Measurements from ENCODE around the gene MYOC. TPM values are rescaled to one million over a fixed set of nuclear protein-coding genes. Genes with fewer than 3 reads are reported as not detected.
"Not testable (repeated sequence)": the region's sequence is repeated elsewhere in the genome, so short reads cannot be mapped to it uniquely, and the experiment has no call there.

The MYOC gene
- total RNA-seq, 1 donor, result not detected

DNA sequence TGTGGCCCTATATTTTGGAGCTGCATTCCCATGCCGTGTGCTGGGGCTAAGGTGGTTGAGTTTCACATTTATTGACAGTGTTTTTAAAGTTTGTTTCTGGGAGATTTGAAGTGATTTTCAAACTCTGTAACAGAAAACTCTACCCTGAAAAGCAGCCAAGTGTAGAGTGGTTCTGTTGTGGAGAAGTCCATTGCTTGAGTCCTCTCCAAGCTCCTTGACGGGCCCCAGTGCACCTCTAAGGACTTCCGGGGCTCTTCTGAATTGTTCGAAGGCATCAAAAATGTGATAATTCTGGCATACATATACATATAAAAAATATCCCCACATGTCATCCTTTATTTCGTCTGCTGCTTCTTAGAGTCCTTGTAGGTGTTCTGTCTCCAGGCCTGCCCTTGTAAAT is 25.5 kb downstream of the MYOC start:
- H3K4me3 ChIP-seq (ENCODE audit: low read depth, low read length), result no peak overlapping the region
- TF ChIP-seq, protein P1, sequence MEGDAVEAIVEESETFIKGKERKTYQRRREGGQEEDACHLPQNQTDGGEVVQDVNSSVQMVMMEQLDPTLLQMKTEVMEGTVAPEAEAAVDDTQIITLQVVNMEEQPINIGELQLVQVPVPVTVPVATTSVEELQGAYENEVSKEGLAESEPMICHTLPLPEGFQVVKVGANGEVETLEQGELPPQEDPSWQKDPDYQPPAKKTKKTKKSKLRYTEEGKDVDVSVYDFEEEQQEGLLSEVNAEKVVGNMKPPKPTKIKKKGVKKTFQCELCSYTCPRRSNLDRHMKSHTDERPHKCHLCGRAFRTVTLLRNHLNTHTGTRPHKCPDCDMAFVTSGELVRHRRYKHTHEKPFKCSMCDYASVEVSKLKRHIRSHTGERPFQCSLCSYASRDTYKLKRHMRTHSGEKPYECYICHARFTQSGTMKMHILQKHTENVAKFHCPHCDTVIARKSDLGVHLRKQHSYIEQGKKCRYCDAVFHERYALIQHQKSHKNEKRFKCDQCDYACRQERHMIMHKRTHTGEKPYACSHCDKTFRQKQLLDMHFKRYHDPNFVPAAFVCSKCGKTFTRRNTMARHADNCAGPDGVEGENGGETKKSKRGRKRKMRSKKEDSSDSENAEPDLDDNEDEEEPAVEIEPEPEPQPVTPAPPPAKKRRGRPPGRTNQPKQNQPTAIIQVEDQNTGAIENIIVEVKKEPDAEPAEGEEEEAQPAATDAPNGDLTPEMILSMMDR (IDR thresholded peaks at IDR 0.05; ENCODE audit: insufficient read depth, low read depth, low read length), result no peak
- no peak for DNase-seq (ENCODE audit: low read depth)

DNA sequence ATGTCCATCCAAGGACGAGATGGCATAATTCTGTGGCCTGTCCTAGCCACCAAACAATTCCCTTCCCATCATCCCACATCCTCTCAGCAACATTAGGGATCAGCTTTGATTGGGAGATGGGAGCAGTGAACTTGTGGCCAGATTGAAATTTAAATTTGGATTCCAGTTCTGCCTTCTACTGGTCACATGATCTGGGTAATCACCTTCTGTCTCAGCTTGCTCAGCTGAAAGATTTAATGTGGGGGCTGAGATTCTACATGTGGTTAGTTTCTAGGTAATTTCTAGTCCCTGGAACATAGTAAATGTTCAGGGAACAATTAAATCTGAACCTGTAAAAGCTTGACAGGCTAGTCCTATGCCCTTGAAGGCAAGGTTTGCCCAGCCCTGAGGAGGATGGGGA is 27.3 kb downstream of the MYOC start:
- TF ChIP-seq, protein P1 (IDR thresholded peaks at IDR 0.05; ENCODE audit: insufficient read depth, low read depth, low read length), result no peak
- DNase-seq (ENCODE audit: low read depth), result no peak
- no peak overlapping the region for H3K4me3 ChIP-seq (ENCODE audit: low read depth, low read length)

DNA sequence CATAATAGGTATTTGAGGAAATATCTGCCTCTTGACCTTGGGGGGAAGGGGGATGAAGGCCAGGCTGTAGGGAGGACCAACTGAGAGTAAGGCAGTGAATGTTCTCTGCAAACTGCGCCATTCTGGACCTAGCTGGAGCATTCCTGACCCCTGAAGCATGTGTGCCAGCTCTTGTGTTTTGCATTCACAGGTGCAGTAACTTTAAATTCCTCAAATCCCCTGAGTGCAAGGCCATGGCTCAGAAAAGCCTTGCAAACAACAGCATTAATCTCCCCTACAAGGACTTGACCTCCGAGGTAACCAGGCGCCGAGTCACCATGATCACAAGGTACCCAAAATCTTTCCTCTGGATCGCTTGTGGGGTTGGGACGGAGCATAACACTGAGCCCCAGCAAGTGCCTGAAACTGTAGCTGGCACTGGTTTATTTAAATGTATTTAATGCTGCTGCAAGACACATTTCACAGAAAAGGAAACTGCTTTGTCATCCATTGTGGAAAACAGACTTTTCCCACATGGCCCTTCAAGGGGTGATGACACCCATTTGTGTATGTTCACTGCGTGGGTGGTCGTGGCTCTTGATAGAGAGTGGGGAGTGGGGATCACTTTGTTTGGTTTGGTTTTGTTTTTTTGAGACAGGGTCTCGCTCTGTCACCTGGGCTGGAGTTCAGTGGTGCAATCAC is 28.7 kb downstream of the MYOC start:
- no peak for DNase-seq (ENCODE audit: low read depth)
- TF ChIP-seq, protein P1 (IDR thresholded peaks at IDR 0.05; ENCODE audit: insufficient read depth, low read depth, low read length), result no peak
- H3K4me3 ChIP-seq (ENCODE audit: low read depth, low read length), result no peak overlapping the region

DNA sequence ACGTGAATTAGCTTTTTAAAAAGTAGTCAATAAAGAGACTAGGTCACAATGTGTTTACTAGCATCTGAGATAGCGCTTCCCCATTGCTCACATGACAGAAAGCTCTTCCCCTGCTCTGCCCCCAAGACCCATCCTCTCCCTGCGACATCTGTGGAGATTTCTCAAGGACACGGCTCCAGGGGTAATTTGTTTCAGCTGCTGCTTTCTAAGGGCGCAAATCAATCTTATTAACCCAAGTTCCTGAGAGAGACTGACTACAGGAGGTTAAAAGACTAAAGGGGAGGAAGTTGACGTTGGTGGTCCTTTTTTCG is 30.4 kb downstream of the MYOC start, which contains the start of gene MYOCOS:
TSS of gene MYOCOS (plus strand) at position 92 of the 311 bp plus-strand sequence. CDS start 1,641 bp downstream, outside the sequence.
- no peak within 1 kb of the TSS for H3K4me3 ChIP-seq (ENCODE audit: low read depth, low read length)
- DNase-seq (ENCODE audit: low read depth), result no peak
- TF ChIP-seq, protein P1 (IDR thresholded peaks at IDR 0.05; ENCODE audit: insufficient read depth, low read depth, low read length), result no peak

DNA sequence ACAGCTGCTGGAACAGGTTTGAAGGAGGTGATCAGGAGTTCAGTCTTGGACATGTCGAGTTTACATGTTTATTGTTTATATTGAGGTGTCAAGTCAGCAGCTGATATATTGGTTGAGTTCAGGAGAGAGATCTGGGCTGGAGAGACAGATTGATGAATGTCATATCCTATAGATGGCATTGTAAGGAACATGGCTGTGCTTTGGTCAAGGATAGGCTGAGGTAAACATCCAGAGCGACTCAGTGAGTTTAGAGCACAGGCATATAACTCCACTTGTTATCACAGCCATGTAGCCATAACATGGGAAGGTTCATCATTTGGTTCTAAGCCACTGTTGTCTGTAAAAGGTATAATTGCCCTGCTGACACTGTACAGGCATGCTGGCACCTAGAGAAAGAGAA is 35.9 kb downstream of the MYOC start:
- H3K4me3 ChIP-seq (ENCODE audit: low read depth, low read length), result no peak overlapping the region
- no peak for DNase-seq (ENCODE audit: low read depth)
- TF ChIP-seq, protein P1 (IDR thresholded peaks at IDR 0.05; ENCODE audit: insufficient read depth, low read depth, low read length), result no peak

DNA sequence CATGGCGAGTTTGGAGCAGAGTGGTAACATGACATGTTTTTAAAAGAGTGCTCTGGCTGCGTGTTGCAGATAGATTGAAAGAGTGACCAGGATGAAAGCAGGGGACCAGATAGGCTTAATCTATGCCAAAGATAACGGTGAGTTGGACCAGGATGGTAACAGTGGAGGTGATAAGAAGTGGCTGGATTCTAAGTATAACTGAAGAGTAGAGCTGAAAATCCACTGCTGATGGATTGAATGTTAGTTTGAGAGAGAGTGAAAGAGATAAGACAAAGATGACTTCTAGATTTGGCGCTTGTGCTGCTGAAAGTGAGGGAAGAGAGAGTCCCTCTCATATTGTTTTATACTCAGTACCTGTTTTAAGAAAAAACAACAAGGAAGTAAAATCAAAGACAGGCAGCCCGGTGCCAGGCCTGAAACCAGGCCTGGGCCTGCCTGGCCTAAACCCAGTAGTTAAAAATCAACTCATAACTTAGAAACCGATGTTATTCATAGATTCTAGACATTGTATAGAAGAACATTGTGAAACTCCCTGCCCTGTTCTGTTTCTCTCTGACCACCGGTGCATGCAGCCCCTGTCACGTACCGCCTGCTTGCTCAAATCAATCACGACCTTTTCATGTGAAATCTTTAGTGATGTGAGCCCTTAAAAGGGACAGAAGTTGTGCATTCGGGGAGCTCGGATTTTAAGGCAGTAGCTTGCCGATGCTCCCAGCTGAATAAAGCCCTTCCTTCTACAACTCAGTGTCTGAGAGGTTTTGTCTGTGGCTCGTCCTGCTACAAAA is 37.2 kb downstream of the MYOC start:
- not testable (repeated sequence) for H3K4me3 ChIP-seq (ENCODE audit: low read depth, low read length); DNase-seq (ENCODE audit: low read depth)

DNA sequence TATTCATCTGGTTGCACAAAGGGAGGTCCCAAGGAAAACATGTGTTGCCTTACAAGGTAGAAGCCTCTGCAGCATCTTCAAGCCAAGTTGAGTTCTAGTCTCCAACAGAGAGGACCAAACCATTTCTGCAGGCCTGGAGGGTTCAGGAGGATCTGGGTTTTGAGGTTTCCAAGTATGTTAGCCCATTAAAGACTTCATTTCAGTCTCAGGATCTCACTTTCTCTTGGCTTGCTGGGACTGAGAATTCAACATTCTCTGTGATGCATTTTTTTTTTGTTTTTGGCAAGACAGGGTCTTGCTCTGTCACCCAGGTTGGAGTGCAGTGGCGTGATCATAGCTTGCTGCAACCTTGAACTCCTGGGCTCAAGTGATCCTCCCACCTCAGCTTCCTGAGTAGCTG is 39.2 kb downstream of the MYOC start:
- TF ChIP-seq, protein P1 (IDR thresholded peaks at IDR 0.05; ENCODE audit: insufficient read depth, low read depth, low read length), result no peak
- DNase-seq (ENCODE audit: low read depth), result no peak
- no peak overlapping the region for H3K4me3 ChIP-seq (ENCODE audit: low read depth, low read length)
